HG03045 (cell line): ENCODE data around the gene ST3GAL5.
"Not testable (repeated sequence)": the region's sequence is repeated elsewhere in the genome, so short reads cannot be mapped to it uniquely, and the experiment has no call there.

Experiments used
- ATAC-seq: cut with Tn5 transposase; IDR thresholded peaks from one replicate; pipeline ENCODE4 v1.9.1; 2021; ENCODE audit warnings: mild to moderate bottlenecking, moderate library complexity; ENCODE audit not compliant: unreplicated experiment

The ST3GAL5 gene

GRCh38 chr2:85840091-85840490 lies 48.7 kb downstream of the ST3GAL5 start:
- no peak for ATAC-seq

GRCh38 chr2:85839461-85839860 lies 49.3 kb downstream of the ST3GAL5 start:
- ATAC-seq, result no peak

GRCh38 chr2:85838641-85839040 lies 50.1 kb downstream of the ST3GAL5 start:
- ATAC-seq, result no peak

GRCh38 chr2:85838181-85838580 lies 50.6 kb downstream of the ST3GAL5 start:
- ATAC-seq, result no peak

GRCh38 chr2:85834466-85834865 lies 54.3 kb downstream of the ST3GAL5 start:
- ATAC-seq, result no peak

GRCh38 chr2:85831735-85832134 lies 57.1 kb downstream of the ST3GAL5 start:
- ATAC-seq, result no peak

GRCh38 chr2:85830645-85831044 lies 58.1 kb downstream of the ST3GAL5 start:
- ATAC-seq, result no peak

GRCh38 chr2:85829394-85829793 lies 59.4 kb downstream of the ST3GAL5 start:
- ATAC-seq, result not testable (repeated sequence)

- ATAC-seq, result no peak
Measured at GRCh38 chr2:85828725-85829124, 60.1 kb downstream of the ST3GAL5 start.

GRCh38 chr2:85827879-85828569 lies 60.8 kb downstream of the ST3GAL5 start:
- no peak for ATAC-seq

- peak; percentile 72 for ATAC-seq
Measured at GRCh38 chr2:85826990-85827878, 61.6 kb downstream of the ST3GAL5 start.

- no peak for ATAC-seq
Measured at GRCh38 chr2:85823951-85824350, 64.8 kb downstream of the ST3GAL5 start.

- ATAC-seq, result no peak
Measured at GRCh38 chr2:85822766-85823165, 66.0 kb downstream of the ST3GAL5 start.

- no peak for ATAC-seq
Measured at GRCh38 chr2:85819811-85820510, 68.8 kb downstream of the ST3GAL5 start.

- ATAC-seq, result no peak
Measured at GRCh38 chr2:85814802-85815550, 73.8 kb downstream of the ST3GAL5 start.

- no peak for ATAC-seq
Measured at GRCh38 chr2:85813982-85814801, 74.6 kb downstream of the ST3GAL5 start.

- ATAC-seq, result no peak
Measured at GRCh38 chr2:85813211-85813981, 75.4 kb downstream of the ST3GAL5 start.

GRCh38 chr2:85812094-85812735 lies 76.6 kb downstream of the ST3GAL5 start:
- no peak for ATAC-seq
